Osteoblast (primary cell): ENCODE measurements around the gene NRTN. TPM values are rescaled to one million over a fixed set of nuclear protein-coding genes. Genes with fewer than 3 reads are reported as not detected.

Experiments used
- DNase-seq: peaks from one replicate; pipeline ENCODE4 v3.0.0; 2011; ENCODE audit warnings: low spot score, mixed read lengths; ENCODE audit not compliant: insufficient read length; ENCODE audit errors: missing footprints
- H2AFZ ChIP-seq: 2 replicates; pipeline ENCODE4 v1.6.0; 2011; ENCODE audit warnings: mild to moderate bottlenecking, low read length
- H3K27ac ChIP-seq: 2 replicates; pipeline ENCODE4 v1.5.1; 2011; ENCODE audit warnings: mild to moderate bottlenecking, low read depth, low read length, moderate library complexity
- H3K27me3 ChIP-seq: 2 replicates; pipeline ENCODE4 v1.6.0; 2012; ENCODE audit warnings: mild to moderate bottlenecking, control low read depth, inconsistent platforms, low read length, moderate library complexity; ENCODE audit not compliant: insufficient read depth
- H3K36me3 ChIP-seq: 2 replicates; pipeline ENCODE4 v1.5.1; 2011; ENCODE audit warnings: mild to moderate bottlenecking, low read length, control low read depth, moderate library complexity; ENCODE audit not compliant: insufficient read depth
- H3K4me1 ChIP-seq: 2 replicates; pipeline ENCODE4 v1.5.1; 2011; ENCODE audit warnings: mild to moderate bottlenecking, low read length, control low read depth, moderate library complexity; ENCODE audit not compliant: insufficient read depth
- H3K4me2 ChIP-seq: 2 replicates; pipeline ENCODE4 v1.6.0; 2011; ENCODE audit warnings: mild to moderate bottlenecking, low read length; ENCODE audit not compliant: insufficient read depth
- H3K4me3 ChIP-seq: fragments of 200-600 bp; sonication (generic); 3 replicates; pipeline ENCODE4 v1.5.1; 2012; ENCODE audit warnings: mild to moderate bottlenecking, low read length, inconsistent platforms; ENCODE audit not compliant: insufficient read depth
- H3K79me2 ChIP-seq: 2 replicates; pipeline ENCODE4 v1.6.0; 2012; ENCODE audit warnings: mild to moderate bottlenecking, low read length, control low read depth, inconsistent platforms; ENCODE audit not compliant: insufficient read depth
- H3K9me3 ChIP-seq: 2 replicates; pipeline ENCODE4 v1.5.1; 2011; ENCODE audit warnings: low read depth, low read length, control low read depth
- H4K20me1 ChIP-seq: 2 replicates; pipeline ENCODE4 v1.6.0; 2012; ENCODE audit warnings: mild to moderate bottlenecking, low read length, control low read depth; ENCODE audit not compliant: insufficient read depth
- total RNA-seq: library from RNA; depleted of rRNA; stranded (reverse); fragments of >200 nt; gene quantifications from 2 replicates; pipeline ENCODE4 v1.2.3, GENCODE V29; 2012
- TF ChIP-seq, protein P1 (sequence below): IDR thresholded peaks from 2 replicates; pipeline ENCODE4 v1.5.1; 2011; ENCODE audit warnings: mild to moderate bottlenecking, low read depth, low read length, moderate library complexity; ENCODE audit errors: extremely low read depth

Gene NRTN
- total RNA-seq, 1 donor: not detected

DNA sequence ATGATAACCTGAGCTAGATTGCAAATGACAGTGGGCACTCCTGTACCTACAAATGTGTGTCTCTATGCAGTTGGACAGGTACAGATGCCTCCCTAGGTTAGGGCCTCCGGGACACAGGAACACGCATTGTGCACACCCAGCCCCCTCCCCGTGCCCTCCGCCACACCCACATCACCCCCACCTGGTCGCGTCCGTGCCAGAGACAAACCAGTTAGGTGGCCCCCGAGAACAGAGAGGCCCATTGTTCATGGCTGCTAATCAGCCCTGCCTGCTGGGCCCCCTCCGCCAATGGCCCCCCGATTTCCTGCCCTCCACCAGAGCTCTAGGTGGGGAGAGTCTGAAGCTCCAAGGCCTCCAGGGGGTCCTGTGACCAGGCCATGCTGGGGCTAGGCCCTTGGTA is 13.7 kb downstream of the NRTN start:
- Histone ChIP-seq H3K27ac (no peak overlapping the region), H3K79me2 (no peaks in the 10 kb centered on the region), H3K9me3 (no peaks in the 10 kb centered on the region), H3K4me1 (no peaks in the 10 kb centered on the region), H3K4me3 (no peak overlapping the region), H2AFZ (no peak overlapping the region), H3K36me3 (no peaks in the 10 kb centered on the region), H3K27me3 (peaks cover 14% of the 10 kb centered on the region), H4K20me1 (no peaks in the 10 kb centered on the region), H3K4me2 (no peak overlapping the region)
- TF ChIP-seq, protein P1, sequence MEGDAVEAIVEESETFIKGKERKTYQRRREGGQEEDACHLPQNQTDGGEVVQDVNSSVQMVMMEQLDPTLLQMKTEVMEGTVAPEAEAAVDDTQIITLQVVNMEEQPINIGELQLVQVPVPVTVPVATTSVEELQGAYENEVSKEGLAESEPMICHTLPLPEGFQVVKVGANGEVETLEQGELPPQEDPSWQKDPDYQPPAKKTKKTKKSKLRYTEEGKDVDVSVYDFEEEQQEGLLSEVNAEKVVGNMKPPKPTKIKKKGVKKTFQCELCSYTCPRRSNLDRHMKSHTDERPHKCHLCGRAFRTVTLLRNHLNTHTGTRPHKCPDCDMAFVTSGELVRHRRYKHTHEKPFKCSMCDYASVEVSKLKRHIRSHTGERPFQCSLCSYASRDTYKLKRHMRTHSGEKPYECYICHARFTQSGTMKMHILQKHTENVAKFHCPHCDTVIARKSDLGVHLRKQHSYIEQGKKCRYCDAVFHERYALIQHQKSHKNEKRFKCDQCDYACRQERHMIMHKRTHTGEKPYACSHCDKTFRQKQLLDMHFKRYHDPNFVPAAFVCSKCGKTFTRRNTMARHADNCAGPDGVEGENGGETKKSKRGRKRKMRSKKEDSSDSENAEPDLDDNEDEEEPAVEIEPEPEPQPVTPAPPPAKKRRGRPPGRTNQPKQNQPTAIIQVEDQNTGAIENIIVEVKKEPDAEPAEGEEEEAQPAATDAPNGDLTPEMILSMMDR: no peak
- peak; percentile 4 for DNase-seq

GRCh38 chr19:5820785-5821184 is 15.9 kb downstream of the NRTN start:
- peaks cover 3% of the 10 kb centered on the region for H3K27me3 ChIP-seq
- no peak overlapping the region for H2AFZ ChIP-seq
- no peaks in the 10 kb centered on the region for H3K9me3 ChIP-seq
- no peaks in the 10 kb centered on the region for H3K79me2 ChIP-seq
- H3K4me2 ChIP-seq: no peak overlapping the region
- no peaks in the 10 kb centered on the region for H4K20me1 ChIP-seq
- TF ChIP-seq, protein P1: no peak
- no peaks in the 10 kb centered on the region for H3K36me3 ChIP-seq
- DNase-seq: peak; percentile 67
- H3K27ac ChIP-seq: no peak overlapping the region
- no peak overlapping the region for H3K4me3 ChIP-seq
- H3K4me1 ChIP-seq: no peaks in the 10 kb centered on the region

GRCh38 chr19:5821521-5822180 is 16.8 kb downstream of the NRTN start:
- Histone ChIP-seq H3K4me2 (no peak overlapping the region), H3K9me3 (no peaks in the 10 kb centered on the region), H3K4me1 (no peaks in the 10 kb centered on the region), H2AFZ (no peak overlapping the region), H3K4me3 (no peak overlapping the region), H3K79me2 (no peaks in the 10 kb centered on the region), H4K20me1 (no peaks in the 10 kb centered on the region), H3K27ac (no peak overlapping the region), H3K36me3 (no peaks in the 10 kb centered on the region), H3K27me3 (peaks cover 3% of the 10 kb centered on the region)
- TF ChIP-seq, protein P1: no peak
- DNase-seq: peak; percentile 83

GRCh38 chr19:5822181-5822844 is 17.4 kb downstream of the NRTN start:
- TF ChIP-seq, protein P1: no peak
- H3K4me1 ChIP-seq: no peaks in the 10 kb centered on the region
- DNase-seq: peak; percentile 51
- no peaks in the 10 kb centered on the region for H3K9me3 ChIP-seq
- no peak overlapping the region for H3K4me3 ChIP-seq
- no peak overlapping the region for H2AFZ ChIP-seq
- no peak overlapping the region for H3K4me2 ChIP-seq
- peaks cover 3% of the 10 kb centered on the region for H3K27me3 ChIP-seq
- H4K20me1 ChIP-seq: no peaks in the 10 kb centered on the region
- H3K36me3 ChIP-seq: no peaks in the 10 kb centered on the region
- no peaks in the 10 kb centered on the region for H3K79me2 ChIP-seq
- no peak overlapping the region for H3K27ac ChIP-seq
